NT2/D1 (cell line): ENCODE results near the gene SS18L1.

Experiments used
- DNase-seq: peaks from one replicate; pipeline ENCODE4 v3.0.0-alpha.2; 2011; ENCODE audit warnings: low read depth, low spot score
- H3K27me3 ChIP-seq: 2 replicates; pipeline ENCODE4 v1.6.0; 2011; ENCODE audit warnings: mild to moderate bottlenecking; ENCODE audit not compliant: insufficient read length, insufficient read depth
- H3K36me3 ChIP-seq: 2 replicates; pipeline ENCODE4 v1.6.1; 2011; ENCODE audit warnings: mild to moderate bottlenecking, low read length, mixed read lengths; ENCODE audit not compliant: insufficient read depth, insufficient read length
- H3K4me1 ChIP-seq: 2 replicates; pipeline ENCODE4 v1.5.1; 2011; ENCODE audit not compliant: insufficient read depth, insufficient read length
- H3K4me3 ChIP-seq: 2 replicates; pipeline ENCODE4 v1.5.1; 2011; ENCODE audit warnings: low read depth; ENCODE audit not compliant: insufficient read length
- H3K9ac ChIP-seq: 2 replicates; pipeline ENCODE4 v1.6.0; 2011; ENCODE audit warnings: low read depth; ENCODE audit not compliant: insufficient read length
- H3K9me3 ChIP-seq: 2 replicates; pipeline ENCODE4 v1.5.1; 2011; ENCODE audit warnings: mild to moderate bottlenecking, low read length; ENCODE audit not compliant: insufficient read depth
- SUZ12 ChIP-seq: IDR thresholded peaks from 2 replicates; pipeline ENCODE4 v1.6.1; 2011; ENCODE audit not compliant: insufficient read length, insufficient read depth; ENCODE audit errors: extremely low read depth
- YY1 ChIP-seq: IDR thresholded peaks from 2 replicates; pipeline ENCODE4 v1.6.1; 2011; ENCODE audit not compliant: insufficient read length, insufficient read depth
- ZNF274 ChIP-seq: IDR thresholded peaks from 2 replicates; pipeline ENCODE4 v1.6.1; 2011; ENCODE audit warnings: mild to moderate bottlenecking, low read depth, low read length

The SS18L1 gene

GRCh38 chr20:62151835-62152364, 8.3 kb downstream of the SS18L1 start:
- H3K9ac ChIP-seq: no peak overlapping the region
- H3K4me1 ChIP-seq: peaks cover 31% of the 10 kb centered on the region
- H3K27me3 ChIP-seq: no peaks in the 10 kb centered on the region
- H3K9me3 ChIP-seq: peaks cover 19% of the 10 kb centered on the region; the same call in 1 of the 2 replicates
- H3K4me3 ChIP-seq: no peak overlapping the region
- no peak for DNase-seq
- TF ChIP-seq YY1: no peak
- no peak for TF ChIP-seq ZNF274
- TF ChIP-seq SUZ12: no peak
- H3K36me3 ChIP-seq: peaks cover 52% of the 10 kb centered on the region

GRCh38 chr20:62155428-62156253, 12.1 kb downstream of the SS18L1 start:
- peak overlapping the region; percentile 38 for H3K9ac ChIP-seq
- peaks cover 33% of the 10 kb centered on the region for H3K4me1 ChIP-seq
- H3K9me3 ChIP-seq: peaks cover 19% of the 10 kb centered on the region; the same call in 1 of the 2 replicates
- peaks cover 68% of the 10 kb centered on the region for H3K36me3 ChIP-seq
- TF ChIP-seq YY1: no peak
- no peak for TF ChIP-seq ZNF274
- no peak for TF ChIP-seq SUZ12
- H3K27me3 ChIP-seq: no peaks in the 10 kb centered on the region
- DNase-seq: peak; percentile 39
- no peak overlapping the region for H3K4me3 ChIP-seq

GRCh38 chr20:62156254-62156556, 12.6 kb downstream of the SS18L1 start:
- no peak overlapping the region for H3K4me3 ChIP-seq
- peak overlapping the region; percentile 8 for H3K9ac ChIP-seq
- H3K27me3 ChIP-seq: no peaks in the 10 kb centered on the region
- peaks cover 19% of the 10 kb centered on the region; the same call in 1 of the 2 replicates for H3K9me3 ChIP-seq
- no peak for TF ChIP-seq ZNF274
- no peak for TF ChIP-seq YY1
- TF ChIP-seq SUZ12: no peak
- peaks cover 68% of the 10 kb centered on the region for H3K36me3 ChIP-seq
- H3K4me1 ChIP-seq: peaks cover 37% of the 10 kb centered on the region
- DNase-seq: no peak

- Histone ChIP-seq H3K4me1 (peaks cover 42% of the 10 kb centered on the region), H3K36me3 (peaks cover 70% of the 10 kb centered on the region), H3K9me3 (peaks cover 19% of the 10 kb centered on the region; the same call in 1 of the 2 replicates), H3K4me3 (no peak overlapping the region), H3K9ac (peak overlapping the region; percentile 72), H3K27me3 (no peaks in the 10 kb centered on the region)
- TF ChIP-seq SUZ12 (no peak), YY1 (no peak)
- peak; percentile 57 for DNase-seq
Observed at GRCh38 chr20:62156592-62157386, 13.2 kb downstream of the SS18L1 start.

- no peak overlapping the region for H3K4me3 ChIP-seq
- H3K4me1 ChIP-seq: peaks cover 42% of the 10 kb centered on the region
- peaks cover 69% of the 10 kb centered on the region for H3K36me3 ChIP-seq
- TF ChIP-seq SUZ12: no peak
- no peak for TF ChIP-seq ZNF274
- TF ChIP-seq YY1: no peak
- H3K9ac ChIP-seq: peak overlapping the region; percentile 64
- H3K27me3 ChIP-seq: no peaks in the 10 kb centered on the region
- no peak for DNase-seq
- H3K9me3 ChIP-seq: peaks cover 12% of the 10 kb centered on the region; the same call in 1 of the 2 replicates
Observed at GRCh38 chr20:62157387-62158087, 14.0 kb downstream of the SS18L1 start.

- H3K36me3 ChIP-seq: peaks cover 69% of the 10 kb centered on the region
- no peak for TF ChIP-seq YY1
- TF ChIP-seq ZNF274: no peak
- no peak for TF ChIP-seq SUZ12
Observed at GRCh38 chr20:62158088-62158400, 14.5 kb downstream of the SS18L1 start.

GRCh38 chr20:62158541-62158940, 15.0 kb downstream of the SS18L1 start:
- TF ChIP-seq YY1 (no peak), ZNF274 (no peak), SUZ12 (no peak)
- DNase-seq: no peak
- Histone ChIP-seq H3K27me3 (no peaks in the 10 kb centered on the region), H3K9me3 (peaks cover 2% of the 10 kb centered on the region; the same call in 1 of the 2 replicates), H3K36me3 (peaks cover 68% of the 10 kb centered on the region), H3K4me3 (no peak overlapping the region), H3K9ac (no peak overlapping the region), H3K4me1 (peaks cover 42% of the 10 kb centered on the region)

More at GRCh38 chr20:62158088-62158400, 14.5 kb downstream of the SS18L1 start:
- Histone ChIP-seq H3K9me3 (peaks cover 7% of the 10 kb centered on the region; the same call in 1 of the 2 replicates), H3K4me3 (no peak overlapping the region), H3K27me3 (no peaks in the 10 kb centered on the region), H3K4me1 (peaks cover 42% of the 10 kb centered on the region), H3K9ac (no peak overlapping the region)
- DNase-seq: no peak
